ENCODE results near the gene SYT5.
"Not testable (repeated sequence)": the region's sequence is repeated elsewhere in the genome, so short reads cannot be mapped to it uniquely, and the experiment has no call there.

The SYT5 gene

DNA sequence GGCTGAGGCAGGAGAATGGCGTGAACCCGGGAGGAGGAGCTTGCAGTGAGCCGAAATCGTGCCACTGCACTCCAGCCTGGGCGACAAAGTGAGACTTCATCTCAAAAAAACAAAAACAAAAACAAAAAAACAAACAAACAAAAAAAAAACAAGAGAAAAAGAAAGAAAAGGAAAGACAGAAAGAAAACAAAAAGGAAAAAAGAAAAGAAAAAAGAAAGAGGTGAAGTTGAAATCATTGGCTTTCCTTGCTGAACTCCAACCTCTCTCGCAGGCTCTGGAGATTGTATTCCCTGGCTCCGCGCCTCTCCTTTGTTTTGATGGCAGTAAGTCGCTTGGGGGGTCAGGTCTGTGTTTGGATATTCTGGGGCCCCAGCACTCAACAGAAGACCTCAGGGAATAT is 7.8 kb downstream of the SYT5 start:
- not testable (repeated sequence) for DNase-seq (ENCODE audit: low read depth)

DNA sequence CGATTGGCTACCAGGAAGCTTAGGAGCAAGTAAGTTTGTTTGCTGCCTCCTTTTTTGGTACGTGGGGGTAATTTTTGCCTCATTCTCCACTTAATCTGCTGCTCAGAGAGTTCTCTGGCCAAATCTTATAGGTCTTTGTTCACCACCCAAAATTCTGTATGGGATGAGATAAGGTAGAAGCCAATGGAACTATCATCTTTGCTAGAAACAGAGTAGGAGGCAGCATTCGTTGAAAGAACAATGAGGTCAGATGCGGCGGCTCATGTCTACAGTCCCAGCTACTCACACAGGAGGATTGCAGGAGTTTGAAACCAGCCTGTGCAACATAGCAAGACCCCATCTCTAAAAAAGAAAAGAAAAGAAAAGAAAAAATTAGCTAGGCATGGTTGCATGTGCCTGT is 8.6 kb downstream of the SYT5 start:
- DNase-seq (ENCODE audit: low read depth), result no peak

DNA sequence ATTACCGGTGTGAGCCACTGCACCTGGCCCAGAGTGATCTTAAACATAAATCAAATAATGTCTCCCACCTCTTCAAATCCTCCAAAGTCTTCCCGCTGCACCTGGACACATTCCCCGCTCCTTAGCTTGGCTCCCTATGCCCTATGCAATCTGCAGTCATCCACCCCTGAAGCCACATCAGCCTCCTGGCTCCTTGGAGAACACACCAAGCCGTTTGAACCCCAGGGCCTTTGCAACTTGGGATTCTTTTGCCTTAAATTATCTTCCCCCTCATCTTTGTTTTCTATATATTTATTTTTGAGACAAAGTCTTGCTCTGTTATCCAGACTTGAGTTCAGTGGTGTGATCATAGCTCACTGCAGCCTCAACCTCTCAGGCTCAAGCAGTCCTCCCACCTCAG is 11.0 kb downstream of the SYT5 start:
- DNase-seq (ENCODE audit: low read depth), result no peak

DNA sequence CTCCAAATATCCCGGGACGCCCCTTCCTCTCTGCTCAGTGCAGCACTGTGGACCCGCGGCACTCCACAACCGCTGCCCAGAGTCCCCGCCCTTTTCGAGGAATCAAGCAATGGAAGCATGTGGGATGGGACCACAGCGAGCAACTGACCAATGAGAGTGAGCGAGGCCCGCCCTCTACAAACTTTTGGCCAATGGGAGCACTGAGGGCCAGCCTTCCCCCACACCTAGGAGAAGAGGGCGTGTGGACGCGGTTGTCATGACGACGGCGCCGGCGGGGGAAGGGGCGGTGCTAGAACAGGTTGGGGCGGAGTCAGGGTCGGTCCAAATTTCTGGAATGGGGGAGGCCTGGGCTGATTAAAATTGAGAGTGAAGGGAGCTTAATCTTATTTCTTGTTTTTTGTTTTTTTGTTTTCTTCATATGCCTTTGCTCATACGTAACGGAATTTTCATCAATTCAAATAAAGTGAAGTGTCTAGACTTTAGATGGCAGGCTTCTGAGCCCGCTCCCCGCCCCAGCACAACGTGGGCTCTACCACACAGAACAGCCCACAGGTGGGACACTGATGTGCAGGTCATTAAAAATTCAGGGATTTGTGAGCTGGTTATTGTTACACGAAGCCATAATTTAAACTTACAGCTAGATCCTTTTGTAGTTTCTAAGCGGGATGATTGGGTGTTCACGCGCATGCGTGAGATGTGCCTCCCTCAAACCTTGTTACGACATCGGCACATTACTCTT is 13.4 kb downstream of the SYT5 start, which contains the start of gene DNAAF3:
Gene DNAAF3, minus strand, starts transcription at position 84 of the 739 bp plus-strand sequence. CDS start 200 bp downstream, outside the sequence.
- DNase-seq (ENCODE audit: low read depth), result no peak

DNA sequence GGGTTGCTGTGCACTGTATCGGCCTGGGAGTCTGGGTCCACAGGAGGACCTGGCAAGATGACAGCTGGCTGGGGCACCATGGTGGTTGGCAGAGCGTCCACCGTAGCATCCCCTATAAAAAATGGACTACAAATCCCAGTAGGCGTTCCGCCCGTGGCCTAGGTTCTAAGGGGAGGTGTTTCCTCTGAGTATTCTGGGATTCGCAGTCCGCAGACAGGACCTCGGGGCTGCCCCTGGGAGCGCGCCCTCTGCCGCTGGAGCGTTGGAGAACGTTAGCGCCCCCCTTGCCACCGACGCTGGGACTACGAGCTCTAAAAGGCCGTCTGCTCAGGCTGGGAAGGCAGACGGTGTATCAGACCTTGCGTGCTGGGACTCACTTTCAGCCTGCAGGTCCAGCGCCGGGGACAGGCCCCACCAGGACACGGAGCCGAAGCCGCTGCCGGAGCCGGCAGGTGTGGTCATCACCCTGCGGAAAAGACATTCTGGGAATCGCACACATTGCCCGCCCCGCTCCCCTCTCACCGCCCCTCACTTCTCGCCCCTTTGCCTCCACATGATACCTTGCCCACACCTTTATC is 14.0 kb downstream of the SYT5 start:
- DNase-seq (ENCODE audit: low read depth), result no peak

DNA sequence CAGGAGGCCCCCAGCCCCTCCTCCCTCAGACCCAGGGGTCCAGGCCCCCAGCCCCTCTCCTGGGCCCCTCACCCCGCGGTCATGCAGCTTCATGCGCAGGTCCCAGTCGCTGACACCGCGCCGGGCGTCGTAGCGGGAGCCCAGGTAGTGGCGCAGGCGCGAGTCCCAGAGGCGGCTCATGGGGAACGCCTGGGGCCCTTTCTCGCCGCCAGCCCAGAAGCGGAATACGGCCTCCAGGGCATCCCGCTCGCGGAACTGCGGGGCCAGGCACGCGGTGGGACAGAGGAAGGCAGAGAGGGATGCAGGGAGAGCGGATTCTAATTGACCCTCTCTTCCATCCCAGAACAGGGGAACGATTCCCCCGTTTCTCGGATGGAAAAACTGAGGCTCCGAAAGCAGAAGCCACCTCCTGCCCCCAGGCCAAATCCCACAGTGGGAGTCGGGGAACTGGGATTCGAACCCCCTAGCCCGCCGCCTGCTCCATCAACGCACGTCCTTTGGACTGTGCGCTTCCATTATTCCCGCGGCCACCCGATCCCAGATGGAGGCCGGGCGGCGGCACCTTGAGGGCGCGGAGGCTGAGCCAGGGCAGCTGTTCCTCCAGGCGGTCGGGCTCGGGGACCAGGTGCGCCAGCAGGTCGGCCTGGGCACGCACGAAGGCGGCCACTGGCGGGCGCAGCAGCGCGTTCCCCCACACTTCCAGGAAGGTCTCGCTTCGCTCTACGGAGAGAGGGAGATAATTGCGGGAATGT is 18.3 kb downstream of the SYT5 start:
- DNase-seq (ENCODE audit: low read depth), result no peak

DNA sequence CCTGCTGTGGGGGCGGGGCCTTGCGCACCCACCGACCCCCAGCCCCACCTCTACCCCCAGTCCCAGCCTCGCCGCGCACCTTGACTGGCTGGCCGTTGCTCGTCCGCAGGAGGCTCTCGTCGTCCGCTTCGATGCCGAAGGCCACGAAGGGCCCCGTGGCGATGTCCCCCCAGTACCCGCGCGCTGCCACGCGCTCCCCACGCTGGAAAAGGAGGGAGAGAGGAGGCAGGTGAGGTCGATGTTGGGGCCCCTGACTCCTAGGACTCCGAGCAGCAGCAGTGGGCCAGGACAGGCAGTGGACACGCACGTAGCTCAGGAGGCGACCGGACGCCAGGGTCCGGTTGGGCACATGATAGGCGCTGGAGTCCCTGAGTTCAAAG is 19.1 kb downstream of the SYT5 start:
- no peak for DNase-seq (ENCODE audit: low read depth)

DNA sequence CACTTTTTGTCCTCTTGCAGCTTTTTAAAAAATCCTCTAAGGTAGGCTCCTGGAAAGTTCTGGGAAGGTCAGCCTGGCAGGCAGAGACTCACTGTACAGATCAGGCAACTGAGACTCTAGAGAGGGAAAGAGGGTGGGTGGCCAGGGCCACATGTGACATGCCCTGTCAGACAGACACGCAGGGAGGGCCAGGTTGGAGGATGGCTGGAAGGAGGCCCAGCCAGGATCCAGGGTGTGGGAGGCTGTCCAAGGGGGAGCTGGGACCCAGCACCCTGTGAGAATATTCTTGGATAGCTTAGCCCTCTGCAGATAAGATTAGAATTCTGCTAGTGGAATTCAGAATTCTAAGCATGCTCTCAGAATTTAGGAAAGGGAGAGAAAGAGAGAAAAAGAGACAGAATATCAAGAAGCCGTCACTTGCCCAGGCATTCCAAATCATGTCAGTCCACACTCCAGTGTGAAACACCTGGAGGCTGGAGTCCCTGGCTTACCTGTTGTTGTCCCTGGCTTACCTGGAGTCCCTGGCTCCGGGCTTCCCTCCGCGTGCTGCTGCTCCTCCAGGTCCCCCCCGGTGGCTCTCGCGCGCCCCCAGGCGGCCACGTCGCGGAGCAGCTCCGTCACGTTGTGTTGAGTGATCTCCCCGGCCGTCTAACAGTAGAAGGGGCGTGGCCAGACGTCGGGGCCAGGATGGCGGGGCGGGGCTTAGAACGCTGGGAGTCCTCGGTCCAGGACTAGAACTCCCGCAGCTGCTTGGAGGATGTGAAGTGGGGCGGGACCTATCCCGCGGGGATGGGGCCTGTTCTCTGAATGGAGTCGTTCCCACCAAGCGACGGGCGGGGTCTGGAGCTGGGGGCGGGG is 19.7 kb downstream of the SYT5 start:
- peak; percentile 65 for DNase-seq (ENCODE audit: low read depth)

DNA sequence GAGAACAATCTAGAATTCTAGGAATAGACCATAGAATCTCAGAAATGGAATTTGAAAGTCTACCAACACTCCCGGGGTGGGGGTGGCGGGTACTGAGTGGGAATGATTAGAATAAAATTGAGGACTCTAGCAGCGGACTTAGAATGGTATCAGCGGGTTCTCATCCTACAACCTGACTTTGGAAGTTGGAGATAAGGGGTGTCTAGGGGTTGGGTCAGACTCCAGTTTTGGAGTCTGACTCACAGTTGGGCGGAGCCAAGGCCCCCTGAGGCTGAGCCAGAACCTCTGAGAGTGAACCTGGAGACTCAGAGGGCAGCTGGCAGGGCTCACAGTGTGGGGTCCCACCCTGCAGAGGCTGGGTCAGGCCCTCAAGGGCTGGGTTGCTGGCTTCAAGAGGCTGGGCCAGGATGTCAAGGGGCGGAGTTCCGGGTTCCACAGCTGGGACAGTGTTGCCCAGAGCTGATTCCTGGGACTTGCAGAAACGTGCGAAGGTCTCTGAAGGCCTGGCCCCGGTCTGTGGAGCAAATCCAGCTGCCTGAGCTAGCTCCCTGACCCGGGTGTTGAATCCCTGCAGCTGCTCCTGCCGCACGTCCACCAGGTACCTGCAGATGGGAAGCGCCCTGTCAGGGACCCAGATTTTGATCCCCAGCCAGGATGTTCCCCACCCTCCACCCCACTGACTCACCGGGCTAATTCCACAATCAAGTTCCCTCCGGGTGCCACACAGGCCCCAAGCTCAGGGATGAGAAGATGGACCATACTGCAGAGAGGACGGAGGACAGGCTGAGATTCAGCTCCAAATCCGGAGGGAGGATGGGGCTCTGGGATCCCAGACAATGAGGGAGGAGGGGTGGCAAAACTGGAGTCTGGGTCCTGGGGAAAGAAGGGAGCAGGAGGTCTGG is 21.0 kb downstream of the SYT5 start:
- DNase-seq (ENCODE audit: low read depth), result no peak

DNA sequence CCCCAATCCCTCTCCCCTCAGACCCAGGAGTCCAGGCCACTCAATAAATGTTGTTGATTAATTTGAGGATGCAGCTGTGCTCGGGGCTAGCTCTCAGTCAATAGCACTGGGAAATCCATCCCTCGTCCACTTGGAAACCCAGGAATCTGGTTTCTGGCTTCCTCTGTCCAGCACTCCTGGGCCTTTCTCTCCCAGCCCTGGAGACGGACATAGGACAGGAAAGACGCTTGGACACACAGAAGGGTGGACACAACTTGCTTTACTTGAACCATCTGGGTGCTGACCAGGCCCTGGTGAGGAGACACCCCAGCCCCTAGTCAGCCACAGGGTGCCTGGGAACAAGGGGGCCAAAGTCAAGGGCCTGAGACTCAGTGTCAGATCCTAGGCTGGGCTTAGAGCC is 21.7 kb downstream of the SYT5 start:
- DNase-seq (ENCODE audit: low read depth), result no peak

DNA sequence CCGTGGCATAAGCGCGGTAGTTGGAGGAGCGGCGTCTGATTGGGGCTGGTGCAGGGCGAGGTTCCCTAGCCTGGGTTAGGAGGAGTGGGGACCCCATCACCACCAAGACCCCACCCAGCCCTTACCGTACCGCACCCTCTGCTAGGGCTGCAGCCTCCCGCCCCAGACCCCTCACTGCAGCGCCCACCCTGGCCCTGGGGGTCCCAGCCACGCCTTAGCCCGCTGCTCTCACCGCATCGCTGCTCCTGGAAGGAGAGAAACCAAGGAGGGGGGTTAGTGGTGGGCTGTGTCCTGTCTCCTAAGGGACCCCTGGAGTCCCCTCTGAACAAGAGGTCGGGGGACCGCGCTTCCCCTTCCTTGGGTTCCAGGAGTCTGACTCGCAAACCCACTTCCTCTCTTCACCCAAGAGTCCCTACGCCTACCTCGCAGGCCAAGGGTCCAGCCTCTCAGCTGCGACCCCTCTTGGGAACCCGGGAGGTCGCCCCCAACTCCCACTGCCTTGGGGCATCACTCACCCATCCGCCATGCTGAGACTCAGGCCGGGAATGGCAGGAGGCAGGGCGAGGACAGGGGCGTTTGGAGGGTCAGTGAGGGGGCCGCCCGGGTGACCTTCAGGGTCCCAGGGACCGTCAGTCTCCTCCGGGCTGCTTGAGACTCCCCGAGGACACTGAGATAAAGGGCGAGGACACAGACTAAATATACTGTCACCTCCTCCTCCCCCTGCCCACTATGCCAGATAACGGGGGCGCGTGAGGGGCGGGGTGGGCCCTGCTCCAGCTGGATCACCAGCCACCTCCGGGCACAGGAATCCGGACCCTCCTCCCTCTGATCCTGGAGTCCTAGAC is 22.8 kb downstream of the SYT5 start, which contains the start of gene TNNI3:
Gene TNNI3, minus strand, starts transcription at position 669 of the 845 bp plus-strand sequence. Its CDS starts 143 bp downstream, at position 526.
- no peak for DNase-seq (ENCODE audit: low read depth)

DNA sequence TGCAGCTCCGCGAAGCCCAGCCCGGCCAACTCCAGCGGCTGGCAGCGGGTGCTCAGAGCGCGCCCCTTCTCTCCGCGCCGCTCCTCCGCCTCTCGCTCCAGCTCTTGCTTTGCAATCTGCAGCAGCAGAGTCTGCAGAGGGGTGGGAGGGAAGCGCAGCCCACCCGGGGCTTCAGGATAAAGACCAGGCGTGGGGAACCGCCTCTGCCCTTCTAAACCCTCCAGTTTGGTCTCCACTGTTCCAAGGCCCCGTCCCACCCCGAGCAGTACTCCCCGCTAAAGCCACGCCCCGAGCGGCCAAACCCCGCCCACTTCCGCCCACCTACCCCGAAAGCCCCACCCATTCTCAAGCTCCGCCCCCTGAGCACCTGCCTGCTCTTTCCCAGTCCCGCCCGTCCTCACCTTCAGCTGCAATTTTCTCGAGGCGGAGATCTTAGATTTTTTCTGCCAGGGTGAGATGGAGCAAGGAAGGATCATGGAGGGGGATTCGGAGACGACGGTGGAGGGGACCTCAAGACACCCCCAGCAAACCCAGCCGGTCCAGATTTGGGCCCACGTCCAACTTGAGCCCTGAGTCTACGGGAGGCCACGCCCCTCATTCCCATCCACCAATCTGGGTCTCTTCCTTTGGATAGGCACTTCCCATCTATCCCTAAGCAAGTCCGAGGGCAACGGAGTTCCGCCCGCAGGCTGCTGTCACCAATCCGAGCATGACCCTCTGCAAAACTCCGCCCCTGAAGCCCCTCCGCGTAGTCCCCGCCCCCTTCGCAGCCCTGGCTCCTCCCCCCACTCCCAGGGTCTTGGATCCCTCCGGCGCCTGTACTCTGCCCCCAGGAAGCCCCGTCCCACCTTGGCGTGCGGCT is 23.7 kb downstream of the SYT5 start:
- DNase-seq (ENCODE audit: low read depth), result no peak

DNA sequence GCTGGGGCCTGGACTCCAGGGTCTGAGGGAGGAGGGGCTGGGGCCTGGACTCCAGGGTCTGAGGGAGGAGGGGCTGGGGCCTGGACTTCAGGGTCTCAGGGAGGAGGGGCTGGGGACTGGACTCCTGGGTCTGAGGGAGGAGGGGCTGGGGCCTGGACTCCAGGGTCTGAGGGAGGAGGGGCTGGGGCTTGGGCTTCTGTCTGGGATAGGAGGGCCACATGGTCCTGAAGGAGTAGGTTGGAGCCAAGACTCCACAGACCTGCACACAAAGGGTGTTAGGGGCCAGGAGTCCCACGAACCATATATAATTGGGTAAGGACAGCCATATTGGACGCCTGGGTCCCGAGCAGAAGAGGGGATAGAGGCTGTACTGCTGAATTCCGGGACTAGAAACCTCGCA is 24.3 kb downstream of the SYT5 start:
- DNase-seq (ENCODE audit: low read depth), result not testable (repeated sequence)

DNA sequence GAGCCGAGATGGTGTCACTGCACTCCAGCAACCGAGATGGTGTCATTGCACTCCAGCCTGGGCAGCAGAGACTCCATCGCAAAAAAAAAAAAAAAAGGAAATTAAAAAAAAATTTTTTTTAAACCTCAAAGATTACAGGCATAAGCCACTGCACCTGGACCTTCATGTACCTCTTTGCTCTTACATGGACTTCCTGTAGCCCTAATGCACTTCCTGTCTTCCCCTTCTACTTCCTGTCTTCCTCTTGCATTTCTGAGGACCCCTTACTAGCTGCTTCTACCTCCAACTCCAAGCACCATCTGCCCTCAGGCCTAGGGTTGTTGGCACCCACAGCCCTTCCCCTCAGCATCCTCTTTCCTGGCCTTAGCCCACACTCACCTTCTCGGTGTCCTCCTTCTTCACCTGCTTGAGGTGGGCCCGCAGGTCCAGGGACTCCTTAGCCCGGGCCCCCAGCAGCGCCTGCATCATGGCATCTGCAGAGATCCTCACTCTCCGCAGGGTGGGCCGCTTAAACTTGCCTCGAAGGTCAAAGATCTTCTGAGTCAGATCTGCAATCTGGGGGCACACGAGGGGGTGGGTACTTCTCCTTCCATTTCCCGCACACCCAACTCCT is 26.3 kb downstream of the SYT5 start:
- DNase-seq (ENCODE audit: low read depth), result no peak

DNA sequence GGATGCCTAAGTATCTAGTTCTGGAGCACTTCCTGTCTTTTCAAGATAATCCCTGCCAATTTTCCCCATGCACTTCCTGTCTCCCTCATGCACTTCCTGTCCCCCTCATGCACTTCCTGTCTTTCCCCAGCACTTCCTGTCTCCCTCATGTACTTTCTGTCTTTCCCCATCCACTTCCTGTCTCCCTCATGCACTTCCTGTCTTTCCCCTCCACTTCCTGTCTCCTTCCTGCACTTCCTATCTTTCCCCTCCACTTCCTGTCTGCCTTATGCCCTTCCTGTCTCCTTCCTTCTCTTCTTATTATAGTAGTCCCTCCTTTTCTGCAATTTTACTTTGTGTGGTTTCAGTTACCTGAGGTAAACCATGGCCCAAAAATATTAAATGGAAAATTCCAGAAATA is 28.1 kb downstream of the SYT5 start:
- DNase-seq (ENCODE audit: low read depth), result no peak

DNA sequence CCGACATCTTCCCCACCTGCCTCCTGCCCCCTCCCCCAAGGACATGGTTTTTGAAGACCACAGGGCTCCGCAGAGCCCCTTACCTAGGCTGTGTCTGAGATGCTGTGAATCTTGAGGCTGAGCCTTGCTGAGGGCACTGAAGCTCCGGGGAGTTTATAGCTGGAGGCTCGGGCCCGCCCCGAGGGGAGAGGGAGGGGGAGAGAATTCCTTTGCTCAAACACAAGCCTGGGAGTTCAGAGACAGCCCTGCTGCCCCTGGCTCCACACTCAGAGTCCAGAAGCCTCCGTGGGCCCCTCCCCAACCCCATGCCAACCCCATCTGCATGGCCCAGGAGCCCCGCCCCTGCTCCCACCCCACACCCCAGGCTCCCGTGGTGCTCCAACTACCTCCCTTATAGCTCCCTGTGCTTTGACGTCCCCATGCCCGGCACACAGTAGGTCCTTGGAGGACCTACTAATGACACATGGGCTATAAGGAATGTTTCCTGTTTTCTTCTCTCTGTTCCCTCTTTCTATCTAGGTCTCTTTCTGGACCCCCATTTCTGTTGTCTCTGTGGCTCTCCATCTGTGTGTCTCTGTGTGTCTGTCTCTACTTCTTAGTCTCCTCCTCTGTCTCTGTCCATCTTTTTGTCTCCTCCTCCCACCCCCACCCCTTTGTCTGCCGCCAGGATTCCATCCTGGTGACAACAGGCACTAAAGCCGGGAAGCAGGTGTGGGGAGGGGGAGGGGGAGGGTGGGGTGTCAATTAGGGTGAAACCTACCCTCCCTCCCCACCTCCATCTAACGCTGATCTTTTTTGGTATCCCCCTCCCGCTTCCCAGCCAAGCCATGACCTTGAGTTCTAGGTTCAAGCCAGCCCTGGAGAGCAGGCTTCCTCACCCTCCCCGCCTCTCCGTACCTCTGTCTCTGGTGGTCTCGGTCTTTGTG is 30.7 kb downstream of the SYT5 start, which contains the start of gene TNNT1:
Gene TNNT1, minus strand, starts transcription at position 129 of the 926 bp plus-strand sequence. CDS start 2,049 bp downstream, outside the sequence.
- DNase-seq (ENCODE audit: low read depth), result no peak

DNA sequence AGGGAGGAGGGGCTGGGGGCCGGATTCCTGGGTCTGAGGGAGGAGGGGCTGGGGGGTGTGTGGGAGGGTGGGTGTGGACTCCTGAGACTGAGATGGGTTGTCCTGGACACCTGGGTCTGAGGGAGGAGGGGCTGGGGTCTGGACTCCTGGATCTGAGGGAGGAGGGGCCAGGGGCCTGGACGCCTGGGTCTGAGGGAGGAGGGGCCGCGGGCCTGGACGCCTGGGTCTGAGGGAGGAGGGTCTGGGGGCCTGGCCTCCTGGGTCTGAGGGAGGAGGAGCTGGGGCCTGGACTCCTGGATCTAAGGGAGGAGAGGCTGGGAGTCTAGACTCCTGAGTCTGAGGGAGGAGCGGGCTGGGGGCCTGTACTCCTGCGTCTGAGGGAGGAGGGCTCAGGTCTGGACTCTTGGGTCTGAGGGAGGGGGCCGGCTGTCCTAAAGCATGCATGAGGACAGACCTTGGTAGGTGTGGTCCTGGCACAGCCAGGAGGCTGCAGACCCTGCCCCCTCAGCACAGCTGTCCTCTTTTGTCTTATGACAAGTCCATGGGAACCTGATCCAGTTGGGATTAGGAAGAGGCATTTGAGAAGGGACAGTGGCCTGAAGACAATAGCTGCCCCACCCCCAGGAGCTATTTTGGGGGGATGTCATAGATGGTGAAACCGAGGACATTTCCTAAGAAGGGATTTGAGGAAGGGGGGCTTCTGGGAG is 32.4 kb downstream of the SYT5 start:
- no peak for DNase-seq (ENCODE audit: low read depth)
